Cardiac muscle cell (in vitro differentiated cells and primary cell): Measurements from ENCODE around the gene RBM23. TPM values are rescaled to one million over a fixed set of nuclear protein-coding genes. Genes with fewer than 3 reads are reported as not detected.
"Not testable (repeated sequence)": the region's sequence is repeated elsewhere in the genome, so short reads cannot be mapped to it uniquely, and the experiment has no call there.

Source experiments
- DNase-seq, 2 donors: peaks; one replicate each; pipeline versions ENCODE4 v3.0.0 to v3.0.0-alpha.2; 2010 to 2017; ENCODE audit warnings: low read depth in 1 of 2, low spot score in 1 of 2
- H3K27ac ChIP-seq: fragments of 200-600 bp; sonication (generic); 2 replicates; pipeline ENCODE4 v1.5.1; 2016
- H3K27me3 ChIP-seq: fragments of 200-600 bp; sonication (generic); 2 replicates; pipeline ENCODE4 v1.6.0; 2016; ENCODE audit warnings: control low read depth
- H3K36me3 ChIP-seq: fragments of 200-600 bp; sonication (generic); 2 replicates; pipeline ENCODE4 v1.5.1; 2016; ENCODE audit warnings: control low read depth
- H3K4me1 ChIP-seq: fragments of 200-600 bp; sonication (generic); 2 replicates; pipeline ENCODE4 v1.8.1; 2017; ENCODE audit warnings: low read depth, mild to moderate bottlenecking, mixed run types
- H3K4me3 ChIP-seq: fragments of 200-600 bp; sonication (generic); 2 replicates; pipeline ENCODE4 v1.5.1; 2016; ENCODE audit warnings: mild to moderate bottlenecking
- H3K9me3 ChIP-seq: fragments of 200-600 bp; sonication (generic); 2 replicates; pipeline ENCODE4 v1.5.1; 2017; ENCODE audit warnings: low read depth, mild to moderate bottlenecking, control low read depth
- polyA plus RNA-seq: library from polyadenylated mRNA; unstranded; fragments of >200 nt; fragmentation: Nextera tagmentation; extraction: Ambion mirVana; gene quantifications from 2 replicates; pipeline ENCODE4 v1.2.1, GENCODE V29; 2016
- total RNA-seq: library from RNA; depleted of rRNA; stranded (reverse); fragments of >200 nt; gene quantifications from 2 replicates; pipeline ENCODE4 v1.2.3, GENCODE V29; 2016
- TF ChIP-seq, protein P1 (sequence below): IDR thresholded peaks from 2 replicates; pipeline ENCODE4 v1.5.1; 2012; ENCODE audit warnings: low read depth, mild to moderate bottlenecking, low read length

RBM23 gene
- total and polyA plus RNA-seq, 2 experiments from 2014 or later = 93.4 to 107 TPM

GRCh38 chr14:22923746-22924145 is 4.8 kb upstream of the RBM23 start:
- Histone ChIP-seq H3K4me3 (no peak overlapping the region), H3K36me3 (peaks cover 41% of the 10 kb centered on the region), H3K9me3 (no peaks in the 10 kb centered on the region), H3K27ac (no peak overlapping the region), H3K27me3 (no peaks in the 10 kb centered on the region), H3K4me1 (peaks cover 11% of the 10 kb centered on the region)
- TF ChIP-seq, protein P1, sequence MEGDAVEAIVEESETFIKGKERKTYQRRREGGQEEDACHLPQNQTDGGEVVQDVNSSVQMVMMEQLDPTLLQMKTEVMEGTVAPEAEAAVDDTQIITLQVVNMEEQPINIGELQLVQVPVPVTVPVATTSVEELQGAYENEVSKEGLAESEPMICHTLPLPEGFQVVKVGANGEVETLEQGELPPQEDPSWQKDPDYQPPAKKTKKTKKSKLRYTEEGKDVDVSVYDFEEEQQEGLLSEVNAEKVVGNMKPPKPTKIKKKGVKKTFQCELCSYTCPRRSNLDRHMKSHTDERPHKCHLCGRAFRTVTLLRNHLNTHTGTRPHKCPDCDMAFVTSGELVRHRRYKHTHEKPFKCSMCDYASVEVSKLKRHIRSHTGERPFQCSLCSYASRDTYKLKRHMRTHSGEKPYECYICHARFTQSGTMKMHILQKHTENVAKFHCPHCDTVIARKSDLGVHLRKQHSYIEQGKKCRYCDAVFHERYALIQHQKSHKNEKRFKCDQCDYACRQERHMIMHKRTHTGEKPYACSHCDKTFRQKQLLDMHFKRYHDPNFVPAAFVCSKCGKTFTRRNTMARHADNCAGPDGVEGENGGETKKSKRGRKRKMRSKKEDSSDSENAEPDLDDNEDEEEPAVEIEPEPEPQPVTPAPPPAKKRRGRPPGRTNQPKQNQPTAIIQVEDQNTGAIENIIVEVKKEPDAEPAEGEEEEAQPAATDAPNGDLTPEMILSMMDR = no peak
- DNase-seq = no peak

DNA sequence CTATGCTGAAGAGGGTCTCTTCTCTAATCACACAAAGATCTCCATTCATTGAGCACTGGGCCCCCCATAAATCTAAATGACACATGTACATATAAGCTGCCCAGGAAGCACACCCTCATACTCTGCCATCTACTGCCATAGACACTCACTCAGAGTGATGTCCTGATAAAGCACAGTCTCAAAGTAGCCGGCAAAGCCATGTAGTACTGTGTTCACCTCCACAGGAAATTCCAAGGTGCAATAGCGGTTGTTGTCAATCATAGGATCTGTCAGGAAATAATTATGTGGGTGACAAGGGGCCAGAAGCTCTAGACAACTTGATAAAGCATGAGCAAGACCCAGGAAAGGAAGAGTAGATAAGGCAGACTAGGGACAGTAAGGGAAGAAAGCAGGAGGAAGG is 3.3 kb upstream of the RBM23 start:
- H3K36me3 ChIP-seq = peaks cover 41% of the 10 kb centered on the region
- no peak for DNase-seq
- H3K9me3 ChIP-seq = no peaks in the 10 kb centered on the region
- peaks cover 7% of the 10 kb centered on the region for H3K4me1 ChIP-seq
- TF ChIP-seq, protein P1 = no peak
- no peaks in the 10 kb centered on the region for H3K27me3 ChIP-seq
- no peak overlapping the region for H3K27ac ChIP-seq
- no peak overlapping the region for H3K4me3 ChIP-seq

- Histone ChIP-seq H3K36me3 (peaks cover 37% of the 10 kb centered on the region), H3K9me3 (no peaks in the 10 kb centered on the region), H3K27ac (peak overlapping the region; percentile 67), H3K27me3 (no peaks in the 10 kb centered on the region), H3K4me1 (peaks cover 7% of the 10 kb centered on the region), H3K4me3 (no peak overlapping the region)
- no peak for DNase-seq
- TF ChIP-seq, protein P1 = no peak
These were observed 1.7 kb upstream of the RBM23 start for GRCh38 chr14:22920697-22921096.

GRCh38 chr14:22919601-22919921 is 612 bp upstream of the RBM23 start:
- Histone ChIP-seq H3K27me3 (no peaks in the 10 kb centered on the region), H3K27ac (peak overlapping the region; percentile 67), H3K4me3 (peak overlapping the region; percentile 16), H3K9me3 (no peaks in the 10 kb centered on the region), H3K4me1 (peaks cover 7% of the 10 kb centered on the region), H3K36me3 (peaks cover 30% of the 10 kb centered on the region)
- TF ChIP-seq, protein P1 = no peak
- no peak for DNase-seq

DNA sequence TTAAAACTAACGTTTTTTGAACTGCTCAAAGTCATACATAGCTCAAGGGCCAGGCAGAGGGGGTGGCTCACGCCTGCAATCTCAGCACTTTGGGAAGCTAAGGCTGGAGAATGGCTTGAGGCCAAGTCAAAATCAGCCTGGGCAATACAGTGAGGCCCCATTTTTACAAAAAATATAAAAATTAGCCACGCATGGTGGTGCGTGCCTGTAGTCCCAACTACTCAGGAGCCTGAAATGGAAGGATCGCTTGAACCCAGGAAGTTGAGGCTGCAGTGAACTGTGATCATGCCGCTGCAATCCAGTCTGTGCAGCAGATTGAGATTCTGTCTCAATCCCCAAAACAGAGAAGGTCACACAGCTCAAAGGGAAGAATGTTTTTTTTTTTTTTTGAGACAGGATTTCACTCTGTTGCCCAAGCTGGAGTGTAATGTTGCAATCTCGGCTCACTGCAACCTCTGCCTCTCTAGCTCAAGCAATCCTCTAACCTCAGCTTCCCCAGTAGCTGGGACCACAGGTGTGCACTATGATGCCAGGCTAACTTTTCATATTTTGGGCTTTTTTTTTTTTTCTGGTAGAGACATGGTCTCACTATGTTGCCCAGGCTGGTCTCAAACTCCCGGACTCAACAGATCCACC is 2.9 kb downstream of the RBM23 start:
- no peaks in the 10 kb centered on the region for H3K27me3 ChIP-seq
- H3K4me3 ChIP-seq = no peak overlapping the region
- TF ChIP-seq, protein P1 = no peak
- H3K9me3 ChIP-seq = no peaks in the 10 kb centered on the region
- DNase-seq = peak in 1 of 2 donors; percentile 74
- peaks cover 10% of the 10 kb centered on the region for H3K36me3 ChIP-seq
- no peak overlapping the region for H3K27ac ChIP-seq
- H3K4me1 ChIP-seq = peaks cover 7% of the 10 kb centered on the region

DNA sequence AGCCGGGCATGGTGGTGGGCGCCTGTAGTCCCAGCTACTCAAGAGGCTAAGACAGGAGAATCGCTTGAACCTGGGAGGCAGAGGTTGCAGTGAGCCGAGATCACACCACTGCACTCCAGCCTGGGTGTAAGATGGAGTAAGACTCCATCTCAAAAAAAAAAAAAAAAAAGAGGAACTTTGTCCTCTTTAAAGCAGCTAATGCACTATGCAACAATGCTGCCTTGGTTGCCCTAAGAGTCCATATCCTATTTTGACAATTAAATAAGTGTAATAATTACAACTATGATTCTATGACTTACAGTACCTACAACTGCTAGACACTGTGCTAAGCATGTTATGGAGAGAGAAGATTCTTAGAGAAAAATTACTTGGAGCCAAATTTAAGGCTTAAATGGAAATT is 4.1 kb downstream of the RBM23 start:
- H3K4me1 ChIP-seq, H3K27me3 ChIP-seq, H3K9me3 ChIP-seq, H3K36me3 ChIP-seq, DNase-seq, H3K4me3 ChIP-seq, H3K27ac ChIP-seq: not testable (repeated sequence)
